Colonic mucosa (tissue), 4 donors: ENCODE measurements around the gene TFE3. TPM values are rescaled to one million over a fixed set of nuclear protein-coding genes. Genes with fewer than 3 reads are reported as not detected.

ENCODE experiments used
- DNase-seq: peaks from one replicate; pipeline ENCODE4 v3.0.0-alpha.2; 2020
- H3K27ac ChIP-seq: fragments of 200-600 bp; one replicate; pipeline ENCODE4 v1.8.0; 2021
- H3K27me3 ChIP-seq: fragments of 200-600 bp; one replicate; pipeline ENCODE4 v1.8.0; 2021
- H3K36me3 ChIP-seq: fragments of 200-600 bp; one replicate; pipeline ENCODE4 v1.8.0; 2021
- H3K4me1 ChIP-seq: fragments of 200-600 bp; one replicate; pipeline ENCODE4 v1.8.0; 2021; ENCODE audit warnings: mild to moderate bottlenecking
- H3K4me3 ChIP-seq: fragments of 200-600 bp; one replicate; pipeline ENCODE4 v1.8.0; 2021
- H3K9ac ChIP-seq, 2 donors: one replicate each; pipeline ENCODE4 v1.7.0; 2013; ENCODE audit warnings: control low read depth in 2 of 2, low read depth in 2 of 2, low read length in 2 of 2
- H3K9me3 ChIP-seq: fragments of 200-600 bp; one replicate; pipeline ENCODE4 v1.8.0; 2021
- intact Hi-C: fragments of 100-400 bp; cut with DNase I; formaldehyde crosslinking; loops from one replicate; pipeline ENCODE4 v1.14.1; 2022
- total RNA-seq, 2 donors: library from RNA; stranded (reverse); fragmentation: NEBNext Ultra II Directional in 1 of 2; extraction: Animal tissue kit (Norgen Biotek cat#: 25700) in 1 of 2; gene quantifications; one replicate each; pipeline ENCODE4 v1.2.1, GENCODE V29; 2021
- TF ChIP-seq, protein P1 (sequence below): fragments of 200-600 bp; IDR thresholded peaks from one replicate; pipeline ENCODE4 v1.8.0; 2022; ENCODE audit warnings: antibody characterized with exemption, mild to moderate bottlenecking
- donor health status: healthy.
- donor health status: DM: no; HTN: no; CAD: no.
- donor health status: DM: no; HTN: no; CAD: no.

TFE3 gene
- total RNA-seq, 2 donors from 2014 or later, result 22.4 to 28.5 TPM

GRCh38 chrX:49059681-49060085 lies 16.5 kb upstream of the TFE3 start:
- H3K27ac ChIP-seq, result peak overlapping the region; percentile 67
- H3K27me3 ChIP-seq, result no peaks in the 10 kb centered on the region
- DNase-seq, result no peak
- peak overlapping the region in 1 of 2 donors; percentile 75 for H3K9ac ChIP-seq
- intact Hi-C loops, result no loop called here
- H3K9me3 ChIP-seq, result no peaks in the 10 kb centered on the region
- TF ChIP-seq, protein P1, sequence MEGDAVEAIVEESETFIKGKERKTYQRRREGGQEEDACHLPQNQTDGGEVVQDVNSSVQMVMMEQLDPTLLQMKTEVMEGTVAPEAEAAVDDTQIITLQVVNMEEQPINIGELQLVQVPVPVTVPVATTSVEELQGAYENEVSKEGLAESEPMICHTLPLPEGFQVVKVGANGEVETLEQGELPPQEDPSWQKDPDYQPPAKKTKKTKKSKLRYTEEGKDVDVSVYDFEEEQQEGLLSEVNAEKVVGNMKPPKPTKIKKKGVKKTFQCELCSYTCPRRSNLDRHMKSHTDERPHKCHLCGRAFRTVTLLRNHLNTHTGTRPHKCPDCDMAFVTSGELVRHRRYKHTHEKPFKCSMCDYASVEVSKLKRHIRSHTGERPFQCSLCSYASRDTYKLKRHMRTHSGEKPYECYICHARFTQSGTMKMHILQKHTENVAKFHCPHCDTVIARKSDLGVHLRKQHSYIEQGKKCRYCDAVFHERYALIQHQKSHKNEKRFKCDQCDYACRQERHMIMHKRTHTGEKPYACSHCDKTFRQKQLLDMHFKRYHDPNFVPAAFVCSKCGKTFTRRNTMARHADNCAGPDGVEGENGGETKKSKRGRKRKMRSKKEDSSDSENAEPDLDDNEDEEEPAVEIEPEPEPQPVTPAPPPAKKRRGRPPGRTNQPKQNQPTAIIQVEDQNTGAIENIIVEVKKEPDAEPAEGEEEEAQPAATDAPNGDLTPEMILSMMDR, result no peak
- H3K4me1 ChIP-seq, result no peaks in the 10 kb centered on the region
- peak overlapping the region; percentile 25 for H3K4me3 ChIP-seq
- H3K36me3 ChIP-seq, result no peaks in the 10 kb centered on the region

- no peaks in the 10 kb centered on the region for H3K36me3 ChIP-seq
- no peaks in the 10 kb centered on the region for H3K4me1 ChIP-seq
- H3K9me3 ChIP-seq, result no peaks in the 10 kb centered on the region
- peak overlapping the region; percentile 25 for H3K4me3 ChIP-seq
- H3K27me3 ChIP-seq, result no peaks in the 10 kb centered on the region
- peak overlapping the region; percentile 61 to 75 for H3K9ac ChIP-seq
- TF ChIP-seq, protein P1, result no peak
- intact Hi-C loops, result no loop called here
- peak overlapping the region; percentile 67 for H3K27ac ChIP-seq
- no peak for DNase-seq
Observed at GRCh38 chrX:49059201-49059600, 16.0 kb upstream of the TFE3 start.

DNA sequence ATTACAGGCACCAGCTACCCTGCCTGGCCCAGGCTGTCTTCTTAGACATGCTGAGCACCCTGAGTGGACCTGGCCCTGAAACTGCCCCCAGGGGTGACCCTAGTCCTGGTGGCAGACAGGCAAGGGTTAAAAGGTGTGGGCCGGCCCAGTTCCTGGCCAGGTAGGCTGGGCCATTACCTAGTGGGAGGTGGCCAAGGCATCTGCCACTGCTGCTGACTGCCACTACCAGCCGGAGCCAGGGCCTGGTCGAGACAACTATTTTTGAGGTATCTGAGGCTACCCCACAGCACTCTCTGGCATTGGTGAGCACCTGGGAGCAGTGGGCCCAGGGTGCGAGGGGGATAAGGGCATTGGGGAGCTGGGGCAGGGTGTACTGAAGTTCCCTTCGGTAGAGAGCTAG lies 15.6 kb upstream of the TFE3 start, which contains the start of gene CCDC120:
TSS of gene CCDC120 (plus strand) at position 206 of the 400 bp plus-strand sequence. CDS start 3,043 bp downstream, outside the sequence.
- Histone ChIP-seq H3K9me3 (no peaks in the 10 kb centered on the region), H3K4me3 (peak within 1 kb of the TSS; percentile 25), H3K9ac (peak within 1 kb of the TSS; percentile 61 to 75), H3K27me3 (no peaks in the 10 kb centered on the region), H3K4me1 (no peaks in the 10 kb centered on the region), H3K36me3 (no peaks in the 10 kb centered on the region), H3K27ac (peak within 1 kb of the TSS; percentile 67)
- TF ChIP-seq, protein P1, result no peak
- peak; percentile 62 for DNase-seq
- intact Hi-C loops, result no loop called here

GRCh38 chrX:49054073-49054762 lies 11.1 kb upstream of the TFE3 start:
- peak overlapping the region in 1 of 2 donors; percentile 69 for H3K9ac ChIP-seq
- peak overlapping the region; percentile 46 for H3K4me3 ChIP-seq
- H3K27me3 ChIP-seq, result no peaks in the 10 kb centered on the region

DNA sequence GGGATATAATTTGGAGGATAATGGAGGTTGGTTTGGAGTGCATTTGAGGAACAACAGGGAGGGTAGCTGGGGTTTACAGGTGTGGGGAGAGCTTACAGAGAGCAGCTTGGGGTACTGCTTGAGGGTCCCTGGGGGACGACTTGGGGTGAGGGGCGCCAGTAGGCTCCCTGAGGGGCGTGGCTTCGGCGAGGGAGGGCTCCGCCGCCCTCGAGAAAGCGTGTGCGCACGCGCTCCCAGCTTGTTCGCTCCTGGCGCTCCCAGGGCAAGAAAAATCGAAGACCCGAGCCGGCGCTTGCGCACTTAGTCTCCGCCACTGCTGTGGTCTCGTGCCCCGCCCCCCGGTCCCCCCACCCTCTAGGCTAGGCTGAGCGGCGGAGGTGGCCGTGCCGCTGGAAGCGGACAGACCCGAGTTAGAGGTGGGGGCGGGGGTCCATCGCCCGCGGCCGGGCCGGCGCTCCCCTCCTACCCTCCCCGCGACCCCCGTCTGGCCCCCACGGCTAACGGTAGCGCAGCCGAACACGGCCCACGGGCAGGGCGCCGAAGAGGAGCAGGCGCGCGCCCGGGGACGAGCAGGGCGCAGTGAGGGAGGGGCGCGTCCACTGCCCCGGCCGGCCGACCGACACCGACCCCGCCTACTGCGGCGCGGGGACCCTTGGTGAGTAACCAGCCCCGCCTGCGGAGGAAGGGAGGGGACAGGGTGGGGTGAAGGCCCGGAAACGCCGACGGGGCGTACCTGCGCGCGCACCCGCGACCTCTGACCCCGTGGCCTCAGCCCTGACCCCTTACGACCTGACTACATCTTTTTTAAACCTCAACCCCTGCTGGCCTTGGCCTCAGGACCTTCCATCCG lies 10.3 kb upstream of the TFE3 start:
- Histone ChIP-seq H3K27ac (peak overlapping the region; percentile 32), H3K27me3 (no peaks in the 10 kb centered on the region), H3K4me1 (no peaks in the 10 kb centered on the region), H3K36me3 (no peaks in the 10 kb centered on the region), H3K9me3 (no peaks in the 10 kb centered on the region), H3K4me3 (peak overlapping the region; percentile 46), H3K9ac (peak overlapping the region in 1 of 2 donors; percentile 69)
- DNase-seq, result no peak
- TF ChIP-seq, protein P1, result no peak
- intact Hi-C loops, result no loop called here

More at GRCh38 chrX:49054073-49054762, 11.1 kb upstream of the TFE3 start:
- H3K36me3 ChIP-seq, result no peaks in the 10 kb centered on the region
- H3K4me1 ChIP-seq, result no peaks in the 10 kb centered on the region
- H3K27ac ChIP-seq, result peak overlapping the region; percentile 32
- TF ChIP-seq, protein P1, result no peak
- DNase-seq, result no peak
- intact Hi-C loops, result no loop called here
- no peaks in the 10 kb centered on the region for H3K9me3 ChIP-seq
